Muscle of back (tissue), 11 donors: ENCODE measurements around the gene SPTBN1. TPM values are rescaled to one million over a fixed set of nuclear protein-coding genes. Genes with fewer than 3 reads are reported as not detected.
"Not testable (repeated sequence)": the region's sequence is repeated elsewhere in the genome, so short reads cannot be mapped to it uniquely, and the experiment has no call there.

Source experiments
- DNase-seq, 3 donors: peaks; one replicate each; pipeline versions ENCODE4 v3.0.0 to v3.0.0-alpha.2; 2013
- polyA plus RNA-seq, 10 donors: library from polyadenylated mRNA; unstranded; fragments of 120-200 nt; gene quantifications; one replicate each; pipeline ENCODE4 v1.2.1, GENCODE V29; 2013; ENCODE audit not compliant: insufficient read length in 10 of 10

SPTBN1 gene
- polyA plus RNA-seq, 10 donors, result 223 to 358 (median 266) TPM

- DNase-seq, result peak; percentile 92 to 96 (median 94)
Measured at GRCh38 chr2:54499661-54500060, 43.5 kb downstream of the SPTBN1 start.

- peak in 1 of 3 donors; percentile 71 for DNase-seq
Measured at GRCh38 chr2:54500404-54501205, 44.5 kb downstream of the SPTBN1 start.

- DNase-seq, result no peak
Measured at GRCh38 chr2:54502731-54503130, 46.6 kb downstream of the SPTBN1 start.

- DNase-seq, result no peak
Measured at GRCh38 chr2:54503192-54503591, 47.1 kb downstream of the SPTBN1 start.

GRCh38 chr2:54503828-54504227, 47.7 kb downstream of the SPTBN1 start:
- no peak for DNase-seq

- no peak for DNase-seq
Measured at GRCh38 chr2:54504866-54505265, 48.7 kb downstream of the SPTBN1 start.

- no peak for DNase-seq
Measured at GRCh38 chr2:54508541-54508940, 52.4 kb downstream of the SPTBN1 start.

GRCh38 chr2:54509043-54509442, 52.9 kb downstream of the SPTBN1 start:
- DNase-seq, result not testable (repeated sequence)

- DNase-seq, result no peak
Measured at GRCh38 chr2:54510916-54511315, 54.8 kb downstream of the SPTBN1 start.

GRCh38 chr2:54512183-54512582, 56.1 kb downstream of the SPTBN1 start:
- no peak for DNase-seq

- DNase-seq, result no peak
Measured at GRCh38 chr2:54512663-54513362, 56.7 kb downstream of the SPTBN1 start.

GRCh38 chr2:54513363-54513715, 57.2 kb downstream of the SPTBN1 start:
- DNase-seq, result no peak

- no peak for DNase-seq
Measured at GRCh38 chr2:54514822-54515569, 58.9 kb downstream of the SPTBN1 start.

GRCh38 chr2:54516842-54517241, 60.7 kb downstream of the SPTBN1 start:
- DNase-seq, result no peak

GRCh38 chr2:54518016-54518415, 61.9 kb downstream of the SPTBN1 start:
- not testable (repeated sequence) for DNase-seq

- no peak for DNase-seq
Measured at GRCh38 chr2:54518430-54518829, 62.3 kb downstream of the SPTBN1 start.

- DNase-seq, result no peak
Measured at GRCh38 chr2:54519841-54520459, 63.8 kb downstream of the SPTBN1 start.

GRCh38 chr2:54520687-54521086, 64.6 kb downstream of the SPTBN1 start:
- peak in 1 of 3 donors; percentile 89 for DNase-seq

GRCh38 chr2:54522624-54523281, 66.6 kb downstream of the SPTBN1 start:
- peak; percentile 39 to 42 (median 42) for DNase-seq

- DNase-seq, result no peak
Measured at GRCh38 chr2:54523324-54523959, 67.3 kb downstream of the SPTBN1 start.
